Measurements from ENCODE around the gene P2RY1.
A peak's percentile ranks its signal among the peaks of the same experiment; 100 is the strongest.

P2RY1 gene

GRCh38 chr3:152834776-152835600 is at the start of gene P2RY1:
Gene P2RY1, plus strand, starts transcription at chr3:152835131. Its CDS starts 652 bp downstream, at chr3:152835783.
- peak; percentile 12 for DNase-seq (ENCODE audit: low read depth)

- no peak for DNase-seq (ENCODE audit: low read depth)
These were observed 47.8 kb upstream of the P2RY1 start for GRCh38 chr3:152786977-152787681.

- DNase-seq (ENCODE audit: low read depth) = no peak
These were observed 44.1 kb upstream of the P2RY1 start for GRCh38 chr3:152790651-152791387.

- DNase-seq (ENCODE audit: low read depth) = no peak
These were observed 41.0 kb upstream of the P2RY1 start for GRCh38 chr3:152793969-152794368.

- DNase-seq (ENCODE audit: low read depth) = no peak
These were observed 37.0 kb upstream of the P2RY1 start for GRCh38 chr3:152797751-152798432.

- no peak for DNase-seq (ENCODE audit: low read depth)
These were observed 22.8 kb upstream of the P2RY1 start for GRCh38 chr3:152811974-152812760.

- no peak for DNase-seq (ENCODE audit: low read depth)
These were observed 17.5 kb upstream of the P2RY1 start for GRCh38 chr3:152817400-152817799.

GRCh38 chr3:152818027-152818426 is 16.9 kb upstream of the P2RY1 start:
- no peak for DNase-seq (ENCODE audit: low read depth)

- no peak for DNase-seq (ENCODE audit: low read depth)
These were observed 11.8 kb upstream of the P2RY1 start for GRCh38 chr3:152823173-152823572.

- no peak for DNase-seq (ENCODE audit: low read depth)
These were observed 11.2 kb upstream of the P2RY1 start for GRCh38 chr3:152823781-152824180.

- no peak for DNase-seq (ENCODE audit: low read depth)
These were observed 9.4 kb upstream of the P2RY1 start for GRCh38 chr3:152825566-152825965.

GRCh38 chr3:152826476-152826875 is 8.5 kb upstream of the P2RY1 start:
- DNase-seq (ENCODE audit: low read depth) = no peak

GRCh38 chr3:152827313-152827712 is 7.6 kb upstream of the P2RY1 start:
- no peak for DNase-seq (ENCODE audit: low read depth)

- DNase-seq (ENCODE audit: low read depth) = no peak
These were observed 6.7 kb upstream of the P2RY1 start for GRCh38 chr3:152828075-152828840.

- no peak for DNase-seq (ENCODE audit: low read depth)
These were observed 4.7 kb upstream of the P2RY1 start for GRCh38 chr3:152830245-152830644.

GRCh38 chr3:152832046-152832445 is 2.9 kb upstream of the P2RY1 start:
- no peak for DNase-seq (ENCODE audit: low read depth)

- DNase-seq (ENCODE audit: low read depth) = no peak
These were observed 1.8 kb upstream of the P2RY1 start for GRCh38 chr3:152833089-152833488.

- peak; percentile 3 for DNase-seq (ENCODE audit: low read depth)
These were observed 648 bp upstream of the P2RY1 start for GRCh38 chr3:152834191-152834775.

- no peak for DNase-seq (ENCODE audit: low read depth)
These were observed 721 bp downstream of the P2RY1 start for GRCh38 chr3:152835601-152836102.

GRCh38 chr3:152836269-152836668 is 1.3 kb downstream of the P2RY1 start:
- no peak for DNase-seq (ENCODE audit: low read depth)

Measured in GM04503 (cell line).